ENCODE results near the gene ZNF518B.
"Not testable (repeated sequence)": the region's sequence is repeated elsewhere in the genome, so short reads cannot be mapped to it uniquely, and the experiment has no call there.

The ZNF518B gene

DNA sequence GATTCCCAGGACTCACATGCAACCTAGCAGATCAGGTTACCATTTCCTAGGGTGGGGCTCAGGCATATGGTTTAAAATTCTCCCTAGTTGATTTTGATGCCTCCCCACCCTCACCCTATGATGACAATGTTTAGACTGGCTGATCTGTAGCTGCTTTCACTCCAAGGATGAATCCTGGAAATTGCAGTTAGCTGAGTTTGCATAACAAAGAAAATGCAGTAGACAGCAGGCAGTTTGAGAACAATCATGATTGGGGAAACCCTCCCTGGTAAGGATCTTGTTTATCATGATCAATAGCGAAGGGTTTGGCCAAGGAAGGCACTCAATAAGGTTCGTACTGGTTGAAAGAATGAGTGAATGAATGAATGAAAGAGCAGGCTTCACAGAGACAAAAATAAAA is 2.1 kb downstream of the ZNF518B start:
- DNase-seq, result no peak

- DNase-seq, result no peak
Measured at GRCh38 chr4:10454726-10455125, 2.5 kb downstream of the ZNF518B start.

- DNase-seq, result no peak
Measured at GRCh38 chr4:10454121-10454520, 3.1 kb downstream of the ZNF518B start.

DNA sequence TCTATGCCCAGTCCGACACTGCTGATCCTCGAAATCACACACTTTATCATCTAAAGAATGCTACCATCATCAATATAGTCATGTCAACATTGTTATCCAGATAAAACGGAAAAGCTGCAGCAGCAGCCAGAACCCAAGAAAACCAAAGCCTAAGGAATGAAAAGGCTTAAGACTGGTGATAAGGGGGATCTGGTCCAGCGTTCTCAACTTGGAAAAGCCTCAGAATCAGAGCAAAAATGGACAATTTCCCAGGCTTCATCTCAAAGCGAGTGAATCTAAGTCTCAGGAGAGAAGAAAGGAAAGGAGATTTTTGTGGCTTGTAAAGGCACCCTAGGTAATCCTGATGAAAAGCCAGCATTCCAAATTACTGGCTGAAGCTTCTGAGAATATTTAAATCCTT is 8.2 kb downstream of the ZNF518B start:
- DNase-seq, result no peak

- DNase-seq, result no peak
Measured at GRCh38 chr4:10442976-10443375, 14.2 kb downstream of the ZNF518B start.

- no peak for DNase-seq
Measured at GRCh38 chr4:10441512-10441911, 15.7 kb downstream of the ZNF518B start.

DNA sequence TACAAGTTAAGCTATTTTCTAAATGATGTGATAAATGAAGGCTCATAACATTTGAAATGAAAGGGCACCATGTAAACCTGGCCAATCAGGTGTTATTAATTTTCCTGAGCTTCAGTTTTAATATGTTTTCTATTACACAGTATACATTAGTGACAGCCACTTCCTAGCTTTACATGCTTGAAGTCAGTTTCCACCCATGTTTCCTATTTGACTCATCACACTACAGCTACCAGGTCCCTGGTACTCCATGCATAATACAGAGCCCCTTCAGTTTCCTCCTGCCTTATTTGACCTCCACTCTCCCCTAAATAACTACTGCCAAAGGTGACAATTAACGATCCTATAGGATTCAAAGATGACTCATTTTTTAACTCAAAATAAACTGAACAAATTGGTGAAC is 18.3 kb downstream of the ZNF518B start:
- DNase-seq, result no peak

DNA sequence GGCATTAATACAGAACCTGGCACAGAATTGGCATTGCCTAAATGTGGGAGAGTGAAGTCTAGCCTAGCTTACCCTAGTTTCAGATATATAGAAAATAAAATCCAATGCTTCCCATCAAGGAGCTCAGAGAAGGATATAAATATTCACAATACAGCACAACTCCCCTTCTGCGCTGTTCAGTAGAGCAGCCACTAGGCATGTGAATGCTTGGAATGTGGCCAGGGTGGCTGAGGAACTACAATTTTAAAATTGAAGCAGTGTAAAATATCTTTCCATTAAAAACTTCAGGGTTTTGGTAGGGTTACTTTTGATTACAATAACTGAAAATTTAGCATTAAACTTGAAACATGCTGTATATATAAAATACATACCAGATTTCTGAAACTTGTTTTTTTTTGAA is 19.5 kb downstream of the ZNF518B start:
- DNase-seq, result no peak

DNA sequence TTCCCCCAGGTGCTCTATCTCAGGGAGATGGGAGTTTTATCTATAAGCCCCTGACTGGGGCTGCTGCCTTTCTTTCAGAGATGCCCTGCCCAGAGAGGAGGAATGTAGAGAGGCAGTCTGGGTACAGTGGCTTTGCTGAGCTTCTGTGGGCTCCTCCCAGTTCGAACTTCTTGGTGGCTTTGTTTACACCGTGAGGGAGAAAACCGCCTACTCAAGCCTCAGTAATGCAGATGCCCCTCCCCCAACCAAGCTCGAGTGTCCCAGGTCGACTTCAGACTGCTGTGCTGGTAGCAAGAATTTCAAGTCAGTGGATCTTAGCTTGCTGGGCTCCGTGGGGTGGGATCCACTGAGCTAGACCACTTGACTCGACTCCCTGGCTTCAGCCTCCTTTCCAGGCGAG is 29.5 kb downstream of the ZNF518B start:
- not testable (repeated sequence) for DNase-seq

GRCh38 chr4:10421344-10422055 is 35.7 kb downstream of the ZNF518B start:
- DNase-seq, result no peak

DNA sequence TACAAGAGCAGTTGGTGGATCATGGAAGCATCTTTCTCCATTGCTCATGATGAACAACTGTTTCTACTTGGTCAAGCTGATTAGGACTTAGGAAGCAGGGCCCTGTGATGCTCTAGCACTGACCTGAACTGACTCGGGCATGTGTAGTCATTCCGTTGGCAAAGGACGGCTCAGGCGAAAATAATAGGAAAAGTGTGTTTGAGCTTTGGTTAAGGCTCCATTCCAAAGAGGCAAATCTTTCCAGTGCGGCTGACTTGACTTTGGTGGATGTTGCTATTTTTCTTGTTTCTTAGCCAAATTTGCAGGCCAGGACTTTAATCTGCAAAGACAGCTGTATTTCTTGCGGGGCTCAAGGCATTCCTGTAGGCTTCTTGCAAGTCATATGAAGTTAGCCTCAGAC is 39.5 kb downstream of the ZNF518B start:
- DNase-seq, result no peak

GRCh38 chr4:10416441-10416840 is 40.8 kb downstream of the ZNF518B start:
- DNase-seq, result no peak

- no peak for DNase-seq
Measured at GRCh38 chr4:10413177-10413576, 44.0 kb downstream of the ZNF518B start.

- no peak for DNase-seq
Measured at GRCh38 chr4:10405672-10406071, 51.6 kb downstream of the ZNF518B start.

DNA sequence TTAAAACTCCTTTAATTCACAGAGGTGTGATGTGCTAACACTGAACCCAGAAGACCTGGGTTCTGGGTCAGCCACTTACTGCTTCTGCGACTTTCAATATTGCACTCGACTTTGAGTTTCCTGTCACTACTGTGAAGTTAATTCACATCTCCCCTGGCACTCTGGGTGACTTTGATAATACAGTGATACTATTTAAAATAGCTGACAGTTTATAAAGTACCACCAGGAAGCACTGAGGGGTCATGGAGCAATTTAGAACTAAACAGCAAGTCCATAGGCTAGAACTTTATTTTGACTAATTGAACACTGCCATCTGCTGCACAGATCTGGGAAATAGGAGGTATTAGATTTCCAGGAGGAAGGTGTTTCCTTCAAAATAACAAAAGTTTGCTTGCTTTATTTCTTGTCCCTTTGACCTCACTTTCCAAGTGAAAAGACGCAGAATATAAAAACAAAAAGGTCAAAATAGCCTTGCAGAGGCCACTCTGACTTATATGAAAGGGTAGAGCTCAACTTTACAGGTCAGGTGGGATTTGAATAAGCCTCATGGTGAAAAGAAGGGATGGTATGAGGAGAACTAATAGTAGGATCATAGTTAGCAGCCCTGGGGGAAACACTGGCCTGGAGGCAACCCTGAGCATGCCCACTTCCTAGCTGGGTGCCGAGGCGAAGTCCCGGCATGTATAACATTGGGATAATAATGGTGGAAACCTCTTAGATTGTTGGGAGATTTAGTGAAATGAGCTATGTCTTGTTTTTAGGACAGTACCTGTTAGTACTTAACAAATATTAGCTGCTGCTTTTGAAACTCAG is 53.4 kb downstream of the ZNF518B start:
- no peak for DNase-seq

- DNase-seq, result no peak
Measured at GRCh38 chr4:10395971-10396580, 61.1 kb downstream of the ZNF518B start.

Data from GF-D8 (cell line).